ENCODE measurements around the gene CREB3L2. TPM values are rescaled to one million over a fixed set of nuclear protein-coding genes. Genes with fewer than 3 reads are reported as not detected.
A peak's percentile ranks its signal among the peaks of the same experiment; 100 is the strongest.
"Not testable (repeated sequence)": the region's sequence is repeated elsewhere in the genome, so short reads cannot be mapped to it uniquely, and the experiment has no call there.

CREB3L2 gene
- total RNA-seq, 1 donor from 2014 or later = 61.8 TPM

- H3K4me3 Mint-ChIP-seq = no peak overlapping the region
- H3K4me1 Mint-ChIP-seq (ENCODE audit: low read depth) = peaks cover 14% of the 10 kb centered on the region
- no peaks in the 10 kb centered on the region for H3K27me3 Mint-ChIP-seq (ENCODE audit: insufficient read depth)
- no peak for DNase-seq (ENCODE audit: low spot score)
- H3K36me3 Mint-ChIP-seq (ENCODE audit: low read depth) = peaks cover 38% of the 10 kb centered on the region
- intact Hi-C loops (cut with micrococcal nuclease) = no loop called here
- peaks cover 15% of the 10 kb centered on the region for H3K9me3 Mint-ChIP-seq
- no peak overlapping the region for H3K27ac Mint-ChIP-seq
These were observed 17.5 kb downstream of the CREB3L2 start for GRCh38 chr7:137984181-137985041.

- Mint-ChIP-seq H3K27ac (no peak overlapping the region), H3K27me3 (ENCODE audit: insufficient read depth) (no peaks in the 10 kb centered on the region), H3K4me1 (ENCODE audit: low read depth) (peaks cover 14% of the 10 kb centered on the region), H3K4me3 (no peak overlapping the region), H3K9me3 (peaks cover 15% of the 10 kb centered on the region), H3K36me3 (ENCODE audit: low read depth) (peaks cover 38% of the 10 kb centered on the region)
- no peak for DNase-seq (ENCODE audit: low spot score)
- intact Hi-C loops (cut with micrococcal nuclease) = no loop called here
These were observed 18.4 kb downstream of the CREB3L2 start for GRCh38 chr7:137983323-137984008.

GRCh38 chr7:137982394-137982793 lies 19.5 kb downstream of the CREB3L2 start:
- intact Hi-C loops (cut with micrococcal nuclease); DNase-seq (ENCODE audit: low spot score); H3K27me3 Mint-ChIP-seq (ENCODE audit: insufficient read depth); H3K4me3 Mint-ChIP-seq: not testable (repeated sequence)
- peaks cover 14% of the 10 kb centered on the region for H3K4me1 Mint-ChIP-seq (ENCODE audit: low read depth)
- peaks cover 15% of the 10 kb centered on the region for H3K9me3 Mint-ChIP-seq
- H3K36me3 Mint-ChIP-seq (ENCODE audit: low read depth) = peaks cover 38% of the 10 kb centered on the region
- H3K27ac Mint-ChIP-seq = peak overlapping the region; percentile 32

GRCh38 chr7:137981668-137982067 lies 20.2 kb downstream of the CREB3L2 start:
- intact Hi-C loops (cut with micrococcal nuclease) = no loop called here
- no peak overlapping the region for H3K27ac Mint-ChIP-seq
- no peaks in the 10 kb centered on the region for H3K27me3 Mint-ChIP-seq (ENCODE audit: insufficient read depth)
- no peak for DNase-seq (ENCODE audit: low spot score)
- peaks cover 37% of the 10 kb centered on the region for H3K36me3 Mint-ChIP-seq (ENCODE audit: low read depth)
- H3K4me3 Mint-ChIP-seq = no peak overlapping the region
- peaks cover 15% of the 10 kb centered on the region for H3K9me3 Mint-ChIP-seq
- peaks cover 6% of the 10 kb centered on the region for H3K4me1 Mint-ChIP-seq (ENCODE audit: low read depth)

- no peak for DNase-seq (ENCODE audit: low spot score)
- H3K36me3 Mint-ChIP-seq (ENCODE audit: low read depth) = peaks cover 37% of the 10 kb centered on the region
These were observed 20.7 kb downstream of the CREB3L2 start for GRCh38 chr7:137981175-137981574.

GRCh38 chr7:137980308-137980707 lies 21.6 kb downstream of the CREB3L2 start:
- intact Hi-C loops (cut with micrococcal nuclease) = no loop called here
- DNase-seq (ENCODE audit: low spot score) = no peak
- no peak overlapping the region for H3K4me3 Mint-ChIP-seq
- H3K27ac Mint-ChIP-seq = no peak overlapping the region
- H3K36me3 Mint-ChIP-seq (ENCODE audit: low read depth) = peaks cover 37% of the 10 kb centered on the region
- no peaks in the 10 kb centered on the region for H3K4me1 Mint-ChIP-seq (ENCODE audit: low read depth)
- peaks cover 15% of the 10 kb centered on the region for H3K9me3 Mint-ChIP-seq
- no peaks in the 10 kb centered on the region for H3K27me3 Mint-ChIP-seq (ENCODE audit: insufficient read depth)

More at GRCh38 chr7:137981175-137981574, 20.7 kb downstream of the CREB3L2 start:
- Mint-ChIP-seq H3K27me3 (ENCODE audit: insufficient read depth) (no peaks in the 10 kb centered on the region), H3K4me3 (no peak overlapping the region), H3K9me3 (peaks cover 15% of the 10 kb centered on the region), H3K27ac (no peak overlapping the region), H3K4me1 (ENCODE audit: low read depth) (peaks cover 5% of the 10 kb centered on the region)
- intact Hi-C loops (cut with micrococcal nuclease) = no loop called here

GRCh38 chr7:137978464-137979237 lies 23.2 kb downstream of the CREB3L2 start:
- intact Hi-C loops (cut with micrococcal nuclease) = no loop called here
- no peaks in the 10 kb centered on the region for H3K4me1 Mint-ChIP-seq (ENCODE audit: low read depth)
- H3K36me3 Mint-ChIP-seq (ENCODE audit: low read depth) = peaks cover 21% of the 10 kb centered on the region
- H3K4me3 Mint-ChIP-seq = no peak overlapping the region
- no peak overlapping the region for H3K27ac Mint-ChIP-seq
- peaks cover 10% of the 10 kb centered on the region for H3K9me3 Mint-ChIP-seq
- no peak for DNase-seq (ENCODE audit: low spot score)
- no peaks in the 10 kb centered on the region for H3K27me3 Mint-ChIP-seq (ENCODE audit: insufficient read depth)

GRCh38 chr7:137977173-137977572 lies 24.7 kb downstream of the CREB3L2 start:
- intact Hi-C loops (cut with micrococcal nuclease) = no loop called here
- H3K4me3 Mint-ChIP-seq = no peak overlapping the region
- H3K4me1 Mint-ChIP-seq (ENCODE audit: low read depth) = no peaks in the 10 kb centered on the region
- H3K27ac Mint-ChIP-seq = no peak overlapping the region
- no peaks in the 10 kb centered on the region for H3K27me3 Mint-ChIP-seq (ENCODE audit: insufficient read depth)
- no peak for DNase-seq (ENCODE audit: low spot score)
- H3K36me3 Mint-ChIP-seq (ENCODE audit: low read depth) = peaks cover 12% of the 10 kb centered on the region
- no peaks in the 10 kb centered on the region for H3K9me3 Mint-ChIP-seq

GRCh38 chr7:137976696-137977095 lies 25.2 kb downstream of the CREB3L2 start:
- Mint-ChIP-seq H3K4me1 (ENCODE audit: low read depth) (no peaks in the 10 kb centered on the region), H3K27me3 (ENCODE audit: insufficient read depth) (no peaks in the 10 kb centered on the region)
- intact Hi-C loops (cut with micrococcal nuclease) = no loop called here

GRCh38 chr7:137976232-137976631 lies 25.7 kb downstream of the CREB3L2 start:
- no peaks in the 10 kb centered on the region for H3K4me1 Mint-ChIP-seq (ENCODE audit: low read depth)
- DNase-seq (ENCODE audit: low spot score) = no peak
- H3K9me3 Mint-ChIP-seq = no peaks in the 10 kb centered on the region
- peaks cover 6% of the 10 kb centered on the region for H3K36me3 Mint-ChIP-seq (ENCODE audit: low read depth)
- H3K27me3 Mint-ChIP-seq (ENCODE audit: insufficient read depth) = no peaks in the 10 kb centered on the region
- no peak overlapping the region for H3K27ac Mint-ChIP-seq
- no peak overlapping the region for H3K4me3 Mint-ChIP-seq
- intact Hi-C loops (cut with micrococcal nuclease) = no loop called here

More at GRCh38 chr7:137976696-137977095, 25.2 kb downstream of the CREB3L2 start:
- peaks cover 9% of the 10 kb centered on the region for H3K36me3 Mint-ChIP-seq (ENCODE audit: low read depth)
- H3K9me3 Mint-ChIP-seq = no peaks in the 10 kb centered on the region
- no peak overlapping the region for H3K4me3 Mint-ChIP-seq
- H3K27ac Mint-ChIP-seq = no peak overlapping the region
- no peak for DNase-seq (ENCODE audit: low spot score)

GRCh38 chr7:137975768-137976167 lies 26.1 kb downstream of the CREB3L2 start:
- H3K4me1 Mint-ChIP-seq (ENCODE audit: low read depth) = no peaks in the 10 kb centered on the region
- H3K9me3 Mint-ChIP-seq = no peaks in the 10 kb centered on the region
- DNase-seq (ENCODE audit: low spot score) = no peak
- intact Hi-C loops (cut with micrococcal nuclease) = no loop called here
- no peak overlapping the region for H3K27ac Mint-ChIP-seq
- H3K27me3 Mint-ChIP-seq (ENCODE audit: insufficient read depth) = no peaks in the 10 kb centered on the region
- peaks cover 4% of the 10 kb centered on the region for H3K36me3 Mint-ChIP-seq (ENCODE audit: low read depth)
- H3K4me3 Mint-ChIP-seq = no peak overlapping the region

- Mint-ChIP-seq H3K9me3 (no peaks in the 10 kb centered on the region), H3K4me1 (ENCODE audit: low read depth) (no peaks in the 10 kb centered on the region), H3K27ac (no peak overlapping the region), H3K27me3 (ENCODE audit: insufficient read depth) (no peaks in the 10 kb centered on the region), H3K36me3 (ENCODE audit: low read depth) (peaks cover 4% of the 10 kb centered on the region), H3K4me3 (no peak overlapping the region)
- no peak for DNase-seq (ENCODE audit: low spot score)
- intact Hi-C loops (cut with micrococcal nuclease) = no loop called here
These were observed 26.7 kb downstream of the CREB3L2 start for GRCh38 chr7:137975221-137975620.

GRCh38 chr7:137974766-137975165 lies 27.1 kb downstream of the CREB3L2 start:
- Mint-ChIP-seq H3K4me1 (ENCODE audit: low read depth) (no peaks in the 10 kb centered on the region), H3K4me3 (no peak overlapping the region), H3K27ac (no peak overlapping the region), H3K9me3 (no peaks in the 10 kb centered on the region), H3K27me3 (ENCODE audit: insufficient read depth) (no peaks in the 10 kb centered on the region), H3K36me3 (ENCODE audit: low read depth) (peaks cover 2% of the 10 kb centered on the region)
- intact Hi-C loops (cut with micrococcal nuclease) = no loop called here
- no peak for DNase-seq (ENCODE audit: low spot score)
